Measurements from ENCODE around the gene RPH3AL. TPM values are rescaled to one million over a fixed set of nuclear protein-coding genes. Genes with fewer than 3 reads are reported as not detected.
A peak's percentile ranks its signal among the peaks of the same experiment; 100 is the strongest.

The RPH3AL gene
- total and polyA plus RNA-seq, 2 donors from 2014 or later = 18.1 to 55.9 TPM

DNA sequence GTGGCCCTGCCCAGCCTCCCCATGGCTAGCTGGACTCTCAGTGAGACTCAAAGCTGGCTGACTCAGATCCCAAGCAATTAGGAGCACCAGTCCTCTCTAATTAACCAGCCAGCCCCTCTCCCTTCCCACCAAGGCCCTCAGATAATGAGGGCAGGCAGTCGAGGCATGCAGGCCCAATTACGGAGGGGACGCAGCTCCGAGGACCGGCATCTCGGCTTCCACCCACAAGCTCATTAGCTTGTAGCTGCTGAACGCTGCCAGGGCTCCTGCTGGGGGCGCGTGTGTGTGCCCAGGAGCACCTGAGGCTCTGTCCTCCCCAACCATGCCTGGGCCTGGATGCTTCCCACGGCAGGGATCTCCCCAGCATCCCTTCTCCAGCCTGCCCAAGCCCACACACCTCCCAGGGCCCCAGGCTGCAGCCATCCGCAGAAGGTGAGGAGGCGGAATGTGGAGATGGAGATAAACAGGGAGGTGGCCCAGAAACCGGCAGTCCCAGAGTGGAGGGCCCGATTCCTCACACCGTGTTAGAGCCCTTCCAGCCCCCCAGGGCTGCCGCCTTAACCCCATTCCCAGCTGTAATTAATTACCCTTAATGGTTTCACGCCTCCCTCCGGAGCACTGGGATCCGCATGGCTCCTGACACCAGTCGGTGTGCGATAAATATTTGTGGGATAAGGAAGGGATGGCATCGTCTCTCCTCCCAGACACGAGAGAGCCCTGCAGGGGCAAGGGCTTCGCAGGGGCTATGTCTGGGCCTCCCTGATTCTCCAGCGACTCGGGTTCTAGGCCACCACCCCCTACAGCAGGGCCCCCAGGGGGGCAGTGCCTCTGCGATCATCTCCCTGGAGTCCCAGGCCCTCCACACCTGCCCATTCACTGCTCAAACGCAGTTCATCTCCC lies 42.2 kb downstream of the RPH3AL start:
- Histone ChIP-seq H3K9ac (ENCODE audit: low read length in 3 of 3) (no peak overlapping the region), H3K27ac (ENCODE audit: low read depth in 2 of 2, low read length in 2 of 2) (no peak overlapping the region), H3K36me3 (ENCODE audit: control insufficient read depth in 2 of 3, insufficient read depth in 3 of 3, low read length in 3 of 3) (no peaks in the 10 kb centered on the region), H3K4me3 (ENCODE audit: low read length in 3 of 3) (no peak overlapping the region), H3K4me1 (ENCODE audit: control insufficient read depth in 2 of 3, insufficient read depth in 2 of 3, low read depth in 1 of 3, low read length in 3 of 3) (peaks cover 0 to 6% (median 0%) of the 10 kb centered on the region in 3 donors), H3K27me3 (ENCODE audit: control insufficient read depth, insufficient read depth, low read length) (no peaks in the 10 kb centered on the region), H3K9me3 (ENCODE audit: control insufficient read depth in 2 of 3, insufficient read depth in 1 of 3, low read length in 3 of 3) (no peaks in the 10 kb centered on the region)
- TF ChIP-seq, protein P1, sequence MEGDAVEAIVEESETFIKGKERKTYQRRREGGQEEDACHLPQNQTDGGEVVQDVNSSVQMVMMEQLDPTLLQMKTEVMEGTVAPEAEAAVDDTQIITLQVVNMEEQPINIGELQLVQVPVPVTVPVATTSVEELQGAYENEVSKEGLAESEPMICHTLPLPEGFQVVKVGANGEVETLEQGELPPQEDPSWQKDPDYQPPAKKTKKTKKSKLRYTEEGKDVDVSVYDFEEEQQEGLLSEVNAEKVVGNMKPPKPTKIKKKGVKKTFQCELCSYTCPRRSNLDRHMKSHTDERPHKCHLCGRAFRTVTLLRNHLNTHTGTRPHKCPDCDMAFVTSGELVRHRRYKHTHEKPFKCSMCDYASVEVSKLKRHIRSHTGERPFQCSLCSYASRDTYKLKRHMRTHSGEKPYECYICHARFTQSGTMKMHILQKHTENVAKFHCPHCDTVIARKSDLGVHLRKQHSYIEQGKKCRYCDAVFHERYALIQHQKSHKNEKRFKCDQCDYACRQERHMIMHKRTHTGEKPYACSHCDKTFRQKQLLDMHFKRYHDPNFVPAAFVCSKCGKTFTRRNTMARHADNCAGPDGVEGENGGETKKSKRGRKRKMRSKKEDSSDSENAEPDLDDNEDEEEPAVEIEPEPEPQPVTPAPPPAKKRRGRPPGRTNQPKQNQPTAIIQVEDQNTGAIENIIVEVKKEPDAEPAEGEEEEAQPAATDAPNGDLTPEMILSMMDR (IDR thresholded peaks at IDR 0.05; ENCODE audit: borderline replicate concordance, extremely low read depth, insufficient read depth) = no peak
- DNase-seq (peak in 2 of 5 donors; percentile 49 to 71), FAIRE-seq (no peak)
- intact Hi-C loops (cut with DNase I) = no loop called here

DNA sequence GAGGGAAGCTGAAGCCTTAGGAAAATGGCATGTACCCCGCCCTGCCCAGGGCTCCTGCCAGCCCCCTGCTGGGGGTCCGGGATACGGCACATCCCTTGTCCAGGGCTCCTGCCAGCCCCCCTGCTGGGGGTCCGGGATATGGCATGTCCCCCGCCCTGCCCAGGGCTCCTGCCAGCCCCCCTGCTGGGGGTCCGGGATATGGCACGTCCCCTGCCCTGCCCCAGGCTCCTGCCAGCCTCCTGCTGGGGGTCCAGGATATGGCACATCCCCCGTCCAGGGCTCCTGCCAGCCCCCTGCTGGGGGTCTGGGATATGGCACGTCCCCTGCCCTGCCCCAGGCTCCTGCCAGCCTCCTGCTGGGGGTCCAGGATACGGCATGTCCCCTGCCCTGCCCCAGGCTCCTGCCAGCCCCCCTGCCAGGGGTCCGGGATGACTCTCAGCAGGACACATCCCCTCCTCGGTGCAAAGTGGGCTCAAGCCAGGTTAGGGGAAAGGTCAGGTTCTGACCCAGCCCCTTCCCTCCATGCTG lies 43.2 kb downstream of the RPH3AL start:
- Histone ChIP-seq H3K4me3 (ENCODE audit: low read length in 3 of 3) (no peak overlapping the region), H3K27ac (ENCODE audit: low read depth in 2 of 2, low read length in 2 of 2) (no peak overlapping the region), H3K9me3 (ENCODE audit: control insufficient read depth in 2 of 3, insufficient read depth in 1 of 3, low read length in 3 of 3) (no peaks in the 10 kb centered on the region), H3K27me3 (ENCODE audit: control insufficient read depth, insufficient read depth, low read length) (no peaks in the 10 kb centered on the region), H3K4me1 (ENCODE audit: control insufficient read depth in 2 of 3, insufficient read depth in 2 of 3, low read depth in 1 of 3, low read length in 3 of 3) (peaks cover 0 to 9% (median 0%) of the 10 kb centered on the region in 3 donors), H3K9ac (ENCODE audit: low read length in 3 of 3) (no peak overlapping the region), H3K36me3 (ENCODE audit: control insufficient read depth in 2 of 3, insufficient read depth in 3 of 3, low read length in 3 of 3) (no peaks in the 10 kb centered on the region)
- DNase-seq (peak in 4 of 5 donors; percentile 65 to 85 (median 73)), FAIRE-seq (no peak)
- TF ChIP-seq, protein P1 (IDR thresholded peaks at IDR 0.05; ENCODE audit: borderline replicate concordance, extremely low read depth, insufficient read depth) = no peak
- intact Hi-C loops (cut with DNase I) = no loop called here

DNA sequence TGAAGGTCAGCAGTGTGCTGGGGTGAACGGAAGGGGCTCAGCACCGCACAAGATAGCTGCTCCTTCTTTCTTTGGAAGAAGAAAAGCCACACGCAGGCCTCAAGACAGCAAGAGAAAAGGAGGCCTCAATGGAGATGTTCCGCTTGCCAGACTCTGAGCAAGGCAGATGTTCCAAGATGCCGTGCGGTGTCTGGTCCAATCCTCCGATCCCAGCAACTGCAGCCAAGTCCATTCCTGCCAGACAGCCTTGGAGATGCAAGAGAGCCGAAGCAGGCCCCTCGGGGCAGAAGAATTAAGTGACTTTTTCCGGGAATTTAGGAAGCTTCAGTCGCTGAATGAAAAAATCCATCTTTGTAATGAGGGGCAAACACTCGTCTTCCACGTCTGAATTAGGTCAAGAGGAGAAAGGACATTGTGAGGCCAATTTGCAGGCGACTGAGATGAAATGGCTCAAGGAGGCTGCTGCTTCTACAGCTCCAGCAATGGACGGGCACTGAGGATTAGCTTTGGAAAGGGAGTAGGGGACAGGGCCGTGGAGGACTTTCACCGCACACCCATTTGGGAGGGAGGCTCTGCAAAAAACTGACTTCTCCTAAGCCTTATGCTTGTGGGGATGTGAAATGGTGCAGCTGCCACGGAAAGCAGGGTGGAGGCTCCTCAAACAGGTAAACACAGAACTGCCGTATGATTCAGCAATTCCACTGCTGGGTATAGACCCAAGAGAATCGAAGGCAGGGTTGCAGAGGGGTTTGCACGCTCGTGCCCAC lies 44.7 kb downstream of the RPH3AL start:
- Histone ChIP-seq H3K4me1 (ENCODE audit: control insufficient read depth in 2 of 3, insufficient read depth in 2 of 3, low read depth in 1 of 3, low read length in 3 of 3) (peaks cover 0 to 10% (median 3%) of the 10 kb centered on the region in 3 donors), H3K9me3 (ENCODE audit: control insufficient read depth in 2 of 3, insufficient read depth in 1 of 3, low read length in 3 of 3) (no peaks in the 10 kb centered on the region), H3K27ac (ENCODE audit: low read depth in 2 of 2, low read length in 2 of 2) (no peak overlapping the region), H3K4me3 (ENCODE audit: low read length in 3 of 3) (no peak overlapping the region), H3K36me3 (ENCODE audit: control insufficient read depth in 2 of 3, insufficient read depth in 3 of 3, low read length in 3 of 3) (no peaks in the 10 kb centered on the region), H3K27me3 (ENCODE audit: control insufficient read depth, insufficient read depth, low read length) (no peaks in the 10 kb centered on the region), H3K9ac (ENCODE audit: low read length in 3 of 3) (no peak overlapping the region)
- TF ChIP-seq, protein P1 (IDR thresholded peaks at IDR 0.05; ENCODE audit: borderline replicate concordance, extremely low read depth, insufficient read depth) = no peak
- FAIRE-seq (no peak), DNase-seq (peak in 2 of 5 donors; percentile 66 to 81)
- intact Hi-C loops (cut with DNase I) = no loop called here
